GF-D8 (cell line): Measurements from ENCODE around the gene SEZ6L.

ENCODE experiments used
- DNase-seq: peaks from one replicate; lab custom pipeline; 2025; lab: John Stamatoyannopoulos, UW

Gene SEZ6L

GRCh38 chr22:26298605-26299310 is 129.5 kb downstream of the SEZ6L start:
- DNase-seq, result no peak

- no peak for DNase-seq
Observed at GRCh38 chr22:26302726-26303125, 133.5 kb downstream of the SEZ6L start.

GRCh38 chr22:26303475-26303874 is 134.2 kb downstream of the SEZ6L start:
- DNase-seq, result no peak

GRCh38 chr22:26304730-26305129 is 135.5 kb downstream of the SEZ6L start:
- no peak for DNase-seq

GRCh38 chr22:26308467-26308866 is 139.2 kb downstream of the SEZ6L start:
- no peak for DNase-seq

- DNase-seq, result no peak
Observed at GRCh38 chr22:26310616-26311015, 141.4 kb downstream of the SEZ6L start.

GRCh38 chr22:26313291-26313690 is 144.0 kb downstream of the SEZ6L start:
- DNase-seq, result no peak

GRCh38 chr22:26314171-26314570 is 144.9 kb downstream of the SEZ6L start:
- DNase-seq, result no peak

- DNase-seq, result no peak
Observed at GRCh38 chr22:26314656-26315055, 145.4 kb downstream of the SEZ6L start.

GRCh38 chr22:26316732-26317285 is 147.5 kb downstream of the SEZ6L start:
- no peak for DNase-seq

- no peak for DNase-seq
Observed at GRCh38 chr22:26318975-26319374, 149.7 kb downstream of the SEZ6L start.

GRCh38 chr22:26320447-26320846 is 151.2 kb downstream of the SEZ6L start:
- DNase-seq, result no peak

- no peak for DNase-seq
Observed at GRCh38 chr22:26321469-26321913, 152.2 kb downstream of the SEZ6L start.

GRCh38 chr22:26322179-26322905 is 153.1 kb downstream of the SEZ6L start:
- no peak for DNase-seq

- DNase-seq, result no peak
Observed at GRCh38 chr22:26323013-26323412, 153.8 kb downstream of the SEZ6L start.

- DNase-seq, result no peak
Observed at GRCh38 chr22:26324150-26324549, 154.9 kb downstream of the SEZ6L start.

- DNase-seq, result no peak
Observed at GRCh38 chr22:26325641-26326040, 156.4 kb downstream of the SEZ6L start.

GRCh38 chr22:26326803-26327202 is 157.5 kb downstream of the SEZ6L start:
- DNase-seq, result no peak

- DNase-seq, result no peak
Observed at GRCh38 chr22:26327306-26327705, 158.0 kb downstream of the SEZ6L start.

- DNase-seq, result no peak
Observed at GRCh38 chr22:26328221-26328620, 159.0 kb downstream of the SEZ6L start.

- no peak for DNase-seq
Observed at GRCh38 chr22:26330971-26331625, 161.8 kb downstream of the SEZ6L start.

- DNase-seq, result no peak
Observed at GRCh38 chr22:26333088-26333800, 164.0 kb downstream of the SEZ6L start.
